ENCODE data around the gene ATXN1.

- TF ChIP-seq SP1 (IDR thresholded peaks at IDR 0.05; ENCODE audit: low read depth, low read length) (no peak), HDAC2 (IDR thresholded peaks at IDR 0.05; ENCODE audit: borderline replicate concordance in 1 of 2, low read depth in 2 of 2, low read length in 2 of 2) (no peak), EP300 (IDR thresholded peaks at IDR 0.05; ENCODE audit: borderline replicate concordance in 1 of 2, low read depth in 2 of 2, low read length in 2 of 2) (no peak), CTCF (IDR thresholded peaks at IDR 0.05; ENCODE audit: control extremely low read depth in 1 of 3, insufficient read depth in 1 of 3, low read depth in 1 of 3, low read length in 3 of 3) (no peak), TAF1 (IDR thresholded peaks at IDR 0.05; ENCODE audit: low read depth, low read length) (no peak), ATF2 (IDR thresholded peaks at IDR 0.05; ENCODE audit: low read length) (no peak), JUND (IDR thresholded peaks at IDR 0.05; ENCODE audit: low read length) (no peak)
Measured at GRCh38 chr6:16688436-16688835, 72.8 kb downstream of the ATXN1 start.
